B cell (primary cell): Measurements from ENCODE around the gene CCR5AS.

Experiments used
- EZH2 ChIP-seq: IDR thresholded peaks from 2 replicates; pipeline ENCODE4 v1.6.1; 2012; ENCODE audit warnings: borderline replicate concordance, low read depth, mild to moderate bottlenecking, moderate library complexity, low read length; ENCODE audit not compliant: insufficient read depth, poor library complexity, severe bottlenecking
- TF ChIP-seq, protein P1 (sequence below): fragments of 200-600 bp; IDR thresholded peaks from one replicate; pipeline ENCODE4 v1.8.0; 2022; ENCODE audit warnings: antibody characterized with exemption, mild to moderate bottlenecking

DNA sequence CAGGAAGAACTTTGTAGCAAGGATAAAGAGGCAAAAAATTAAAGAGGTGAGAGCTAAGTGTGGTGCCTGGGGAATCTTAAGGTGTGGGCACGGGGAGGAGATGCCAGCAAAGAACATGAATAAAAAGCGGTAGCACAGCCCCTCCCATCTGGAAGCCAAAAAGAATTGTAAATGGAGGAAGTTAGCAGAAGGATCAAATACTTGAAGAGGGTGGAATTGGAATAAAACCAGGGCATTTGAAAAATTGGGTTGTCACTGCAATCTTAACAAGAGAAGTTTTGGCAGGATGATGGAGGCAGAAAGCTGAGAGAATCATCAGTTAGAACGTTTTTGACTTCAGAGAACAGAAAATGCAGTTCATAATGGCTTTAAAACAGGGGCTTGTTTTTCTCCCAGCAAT is 50.6 kb downstream of the CCR5AS start:
- TF ChIP-seq, protein P1, sequence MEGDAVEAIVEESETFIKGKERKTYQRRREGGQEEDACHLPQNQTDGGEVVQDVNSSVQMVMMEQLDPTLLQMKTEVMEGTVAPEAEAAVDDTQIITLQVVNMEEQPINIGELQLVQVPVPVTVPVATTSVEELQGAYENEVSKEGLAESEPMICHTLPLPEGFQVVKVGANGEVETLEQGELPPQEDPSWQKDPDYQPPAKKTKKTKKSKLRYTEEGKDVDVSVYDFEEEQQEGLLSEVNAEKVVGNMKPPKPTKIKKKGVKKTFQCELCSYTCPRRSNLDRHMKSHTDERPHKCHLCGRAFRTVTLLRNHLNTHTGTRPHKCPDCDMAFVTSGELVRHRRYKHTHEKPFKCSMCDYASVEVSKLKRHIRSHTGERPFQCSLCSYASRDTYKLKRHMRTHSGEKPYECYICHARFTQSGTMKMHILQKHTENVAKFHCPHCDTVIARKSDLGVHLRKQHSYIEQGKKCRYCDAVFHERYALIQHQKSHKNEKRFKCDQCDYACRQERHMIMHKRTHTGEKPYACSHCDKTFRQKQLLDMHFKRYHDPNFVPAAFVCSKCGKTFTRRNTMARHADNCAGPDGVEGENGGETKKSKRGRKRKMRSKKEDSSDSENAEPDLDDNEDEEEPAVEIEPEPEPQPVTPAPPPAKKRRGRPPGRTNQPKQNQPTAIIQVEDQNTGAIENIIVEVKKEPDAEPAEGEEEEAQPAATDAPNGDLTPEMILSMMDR = no peak
- TF ChIP-seq EZH2 = no peak
